ENCODE data around the gene NEGR1. TPM values are rescaled to one million over a fixed set of nuclear protein-coding genes. Genes with fewer than 3 reads are reported as not detected.
A peak's percentile ranks its signal among the peaks of the same experiment; 100 is the strongest.

The NEGR1 gene
- total RNA-seq, 1 experiment from 2014 or later: 4.1 TPM

- POLR2A ChIA-PET: no interaction called here
- H3K36me3 Mint-ChIP-seq (ENCODE audit: insufficient read depth, unreplicated experiment): no peaks in the 10 kb centered on the region
Observed at GRCh38 chr1:72141875-72142274, 140.5 kb downstream of the NEGR1 start.

GRCh38 chr1:72140222-72140621 is 142.1 kb downstream of the NEGR1 start:
- intact Hi-C loops (cut with micrococcal nuclease): no loop called here
- Mint-ChIP-seq H3K4me1 (ENCODE audit: insufficient read depth, unreplicated experiment) (no peaks in the 10 kb centered on the region), H3K4me3 (ENCODE audit: unreplicated experiment) (no peak overlapping the region), H3K27ac (ENCODE audit: low read depth, unreplicated experiment) (no peak overlapping the region), H3K9me3 (ENCODE audit: unreplicated experiment) (peaks cover 7% of the 10 kb centered on the region), H3K27me3 (ENCODE audit: insufficient read depth, unreplicated experiment) (no peaks in the 10 kb centered on the region), H3K36me3 (ENCODE audit: insufficient read depth, unreplicated experiment) (no peaks in the 10 kb centered on the region)
- BruUV-seq (replicated peaks): no TSS peak
- no peak for TF ChIP-seq CTCF (IDR thresholded peaks at IDR 0.05; ENCODE audit: unreplicated experiment)
- peak; percentile 6 for DNase-seq (ENCODE audit: unreplicated experiment)
- ChIA-PET POLR2A (no interaction called here), CTCF (no interaction called here)

More at GRCh38 chr1:72141875-72142274, 140.5 kb downstream of the NEGR1 start:
- intact Hi-C loops (cut with micrococcal nuclease): no loop called here
- CTCF ChIA-PET: no interaction called here
- no peak for TF ChIP-seq CTCF (IDR thresholded peaks at IDR 0.05; ENCODE audit: unreplicated experiment)
- no peak for DNase-seq (ENCODE audit: unreplicated experiment)
- Mint-ChIP-seq H3K27ac (ENCODE audit: low read depth, unreplicated experiment) (no peak overlapping the region), H3K27me3 (ENCODE audit: insufficient read depth, unreplicated experiment) (no peaks in the 10 kb centered on the region), H3K4me3 (ENCODE audit: unreplicated experiment) (no peak overlapping the region), H3K4me1 (ENCODE audit: insufficient read depth, unreplicated experiment) (no peaks in the 10 kb centered on the region), H3K9me3 (ENCODE audit: unreplicated experiment) (peaks cover 3% of the 10 kb centered on the region)
- no TSS peak for BruUV-seq (replicated peaks)

GRCh38 chr1:72137656-72138055 is 144.7 kb downstream of the NEGR1 start:
- no peak for DNase-seq (ENCODE audit: unreplicated experiment)
- ChIA-PET POLR2A (no interaction called here), CTCF (no interaction called here)
- intact Hi-C loops (cut with micrococcal nuclease): no loop called here
- Mint-ChIP-seq H3K27me3 (ENCODE audit: insufficient read depth, unreplicated experiment) (no peaks in the 10 kb centered on the region), H3K36me3 (ENCODE audit: insufficient read depth, unreplicated experiment) (no peaks in the 10 kb centered on the region), H3K27ac (ENCODE audit: low read depth, unreplicated experiment) (no peak overlapping the region), H3K4me1 (ENCODE audit: insufficient read depth, unreplicated experiment) (no peaks in the 10 kb centered on the region), H3K4me3 (ENCODE audit: unreplicated experiment) (no peak overlapping the region), H3K9me3 (ENCODE audit: unreplicated experiment) (peaks cover 7% of the 10 kb centered on the region)
- no TSS peak for BruUV-seq (replicated peaks)
- TF ChIP-seq CTCF (IDR thresholded peaks at IDR 0.05; ENCODE audit: unreplicated experiment): no peak

GRCh38 chr1:72129869-72130268 is 152.5 kb downstream of the NEGR1 start:
- intact Hi-C loops (cut with micrococcal nuclease): no loop called here
- POLR2A ChIA-PET: interaction anchor here (0.7 kb wide), 1 partner anchor 1619 kb away, joined by 3 read pairs; no protein-coding TSS in a partner anchor
- CTCF ChIA-PET: interaction anchor here (1.1 kb wide), 1 partner anchor 12 kb away, joined by 5 read pairs; no protein-coding TSS in a partner anchor
- no TSS peak for BruUV-seq (replicated peaks)
- Mint-ChIP-seq H3K27ac (ENCODE audit: low read depth, unreplicated experiment) (no peak overlapping the region), H3K4me3 (ENCODE audit: unreplicated experiment) (no peak overlapping the region), H3K4me1 (ENCODE audit: insufficient read depth, unreplicated experiment) (no peaks in the 10 kb centered on the region), H3K36me3 (ENCODE audit: insufficient read depth, unreplicated experiment) (no peaks in the 10 kb centered on the region), H3K9me3 (ENCODE audit: unreplicated experiment) (no peaks in the 10 kb centered on the region), H3K27me3 (ENCODE audit: insufficient read depth, unreplicated experiment) (no peaks in the 10 kb centered on the region)
- DNase-seq (ENCODE audit: unreplicated experiment): no peak
- no peak for TF ChIP-seq CTCF (IDR thresholded peaks at IDR 0.05; ENCODE audit: unreplicated experiment)
